A673 (cell line): Measurements from ENCODE around the gene CHRNG.

Experiments used
- CTCF ChIP-seq: fragments of 300-800, 200-600 bp; sonication (generic); conservative IDR thresholded peaks from 2 replicates; pipeline ENCODE4 v1.5.1; 2017; ENCODE audit warnings: low read depth, mild to moderate bottlenecking, antibody characterized with exemption, low read length, moderate library complexity, mixed read lengths
- EZH2 ChIP-seq: fragments of 200-600 bp; sonication (generic); IDR thresholded peaks from 2 replicates; pipeline ENCODE4 v1.6.1; 2017; ENCODE audit warnings: borderline replicate concordance, low read depth, mild to moderate bottlenecking, mixed read lengths, antibody characterized with exemption, low read length; ENCODE audit not compliant: poor library complexity, severe bottlenecking

- TF ChIP-seq EZH2 (no peak), CTCF (no peak)
These were observed 42.1 kb upstream of the CHRNG start for GRCh38 chr2:232497348-232497747.
